Esophagus muscularis mucosa (tissue), 4 donors: ENCODE results near the gene UQCC2. TPM values are rescaled to one million over a fixed set of nuclear protein-coding genes. Genes with fewer than 3 reads are reported as not detected.

Experiments
- DNase-seq: peaks from one replicate; pipeline ENCODE4 v3.0.0-alpha.2; 2017; ENCODE audit errors: extremely low spot score
- H3K27ac ChIP-seq, 4 donors: fragments of 200-600 bp; sonication (generic); replicated peaks in 1 of 4; 1 replicate in 3 of 4; 2 replicates in 1 of 4; pipeline ENCODE4 v1.5.1; 2016 to 2019; ENCODE audit warnings: mild to moderate bottlenecking in 1 of 4
- H3K27me3 ChIP-seq, 4 donors: fragments of 200-600 bp; sonication (generic); one replicate each; pipeline versions ENCODE4 v1.5.1 to v1.6.0; 2016 to 2019
- H3K36me3 ChIP-seq, 4 donors: fragments of 200-600 bp; sonication (generic); one replicate each; pipeline ENCODE4 v1.5.1; 2016 to 2019
- H3K4me1 ChIP-seq, 4 donors: fragments of 200-600 bp; sonication (generic); one replicate each; pipeline ENCODE4 v1.5.1; 2016 to 2019
- H3K4me3 ChIP-seq, 4 donors: fragments of 200-600 bp; sonication (generic); 1 replicate in 2 of 4; 2 replicates in 2 of 4; pipeline ENCODE4 v1.5.1; 2016 to 2019; ENCODE audit warnings: mild to moderate bottlenecking in 4 of 4, moderate library complexity in 1 of 4
- H3K9me3 ChIP-seq, 4 donors: fragments of 200-600 bp; sonication (generic); 1 replicate in 3 of 4; 2 replicates in 1 of 4; pipeline ENCODE4 v1.5.1; 2016 to 2019
- EP300 ChIP-seq: sonication (generic); formaldehyde crosslinking; IDR thresholded peaks from one replicate; pipeline ENCODE4 v1.6.1; 2017; ENCODE audit warnings: antibody characterized with exemption
- POLR2A ChIP-seq: fragments of 450-650 bp; IDR thresholded peaks from one replicate; pipeline ENCODE4 v1.6.1; 2017; ENCODE audit warnings: antibody characterized with exemption, moderate library complexity, mild to moderate bottlenecking, low read depth
- POLR2AphosphoS5 ChIP-seq, 2 donors: sonication (generic); formaldehyde crosslinking; IDR thresholded peaks; one replicate each; pipeline ENCODE4 v1.6.1; 2017; ENCODE audit warnings: antibody characterized with exemption in 2 of 2
- WGBS: methylation state at CpG from one replicate; pipeline ENCODE4 v1.1.5; 2018; 5-methylcytosine and 5-hydroxymethylcytosine counted together
- intact Hi-C: fragments of 100-400 bp; cut with DNase I; formaldehyde crosslinking; loops from one replicate; pipeline ENCODE4 v1.15.1; 2023
- total RNA-seq, 4 donors: library from RNA; depleted of rRNA; stranded (reverse); fragments of >200 nt; gene quantifications; one replicate each; pipeline versions ENCODE4 v1.1.0 to v1.2.1, GENCODE V29; 2016
- TF ChIP-seq, protein P1 (sequence below), 3 experiments: fragments of 200-600 bp in 2 of 3; fragments of 450-650 bp in 1 of 3; sonication (generic) in 2 of 3; IDR thresholded peaks; one replicate each; pipeline ENCODE4 v1.5.1; 2017 to 2019; ENCODE audit warnings: antibody characterized with exemption in 3 of 3, mild to moderate bottlenecking in 2 of 3, moderate library complexity in 1 of 3

Gene UQCC2
- total RNA-seq, 4 donors from 2014 or later: 9.4 to 22.2 (median 14.7) TPM

DNA sequence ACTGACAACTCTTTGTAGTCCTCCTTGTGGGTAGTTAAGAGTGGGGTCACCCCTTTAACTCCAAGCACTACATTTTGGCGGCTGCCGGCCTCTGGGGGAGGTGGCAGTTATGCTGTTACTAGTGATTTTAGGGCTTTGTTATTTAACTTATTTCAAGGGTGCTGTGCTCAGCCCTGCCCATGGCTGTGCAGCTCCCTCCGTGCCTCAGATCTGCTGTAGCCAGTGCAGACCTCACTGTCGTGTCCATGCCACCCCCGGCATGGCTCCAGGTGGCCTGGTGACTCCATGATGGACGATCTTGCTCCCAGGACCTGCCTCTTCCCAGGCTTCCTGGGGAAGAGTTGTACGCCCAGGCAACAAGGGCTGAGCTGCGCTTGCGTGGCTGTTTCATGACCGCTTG is 15.4 kb downstream of the UQCC2 start:
- no peak for DNase-seq
- TF ChIP-seq POLR2A: no peak
- no peak for TF ChIP-seq POLR2AphosphoS5 (IDR thresholded peaks at IDR 0.05)
- no peak for TF ChIP-seq EP300
- TF ChIP-seq, protein P1, sequence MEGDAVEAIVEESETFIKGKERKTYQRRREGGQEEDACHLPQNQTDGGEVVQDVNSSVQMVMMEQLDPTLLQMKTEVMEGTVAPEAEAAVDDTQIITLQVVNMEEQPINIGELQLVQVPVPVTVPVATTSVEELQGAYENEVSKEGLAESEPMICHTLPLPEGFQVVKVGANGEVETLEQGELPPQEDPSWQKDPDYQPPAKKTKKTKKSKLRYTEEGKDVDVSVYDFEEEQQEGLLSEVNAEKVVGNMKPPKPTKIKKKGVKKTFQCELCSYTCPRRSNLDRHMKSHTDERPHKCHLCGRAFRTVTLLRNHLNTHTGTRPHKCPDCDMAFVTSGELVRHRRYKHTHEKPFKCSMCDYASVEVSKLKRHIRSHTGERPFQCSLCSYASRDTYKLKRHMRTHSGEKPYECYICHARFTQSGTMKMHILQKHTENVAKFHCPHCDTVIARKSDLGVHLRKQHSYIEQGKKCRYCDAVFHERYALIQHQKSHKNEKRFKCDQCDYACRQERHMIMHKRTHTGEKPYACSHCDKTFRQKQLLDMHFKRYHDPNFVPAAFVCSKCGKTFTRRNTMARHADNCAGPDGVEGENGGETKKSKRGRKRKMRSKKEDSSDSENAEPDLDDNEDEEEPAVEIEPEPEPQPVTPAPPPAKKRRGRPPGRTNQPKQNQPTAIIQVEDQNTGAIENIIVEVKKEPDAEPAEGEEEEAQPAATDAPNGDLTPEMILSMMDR (IDR thresholded peaks at IDR 0.05): no peak
- no peaks in the 10 kb centered on the region for H3K27me3 ChIP-seq
- no peaks in the 10 kb centered on the region for H3K9me3 ChIP-seq
- 91% methylated on average over 9 of the region's 10 CpGs for WGBS
- H3K27ac ChIP-seq: peak overlapping the region; percentile 45 to 60 (median 48)
- H3K36me3 ChIP-seq: peaks cover 13 to 82% (median 59%) of the 10 kb centered on the region in 4 donors
- no peak overlapping the region for H3K4me3 ChIP-seq
- H3K4me1 ChIP-seq: peaks cover 64 to 79% (median 72%) of the 10 kb centered on the region in 4 donors
- intact Hi-C loops: no loop called here

DNA sequence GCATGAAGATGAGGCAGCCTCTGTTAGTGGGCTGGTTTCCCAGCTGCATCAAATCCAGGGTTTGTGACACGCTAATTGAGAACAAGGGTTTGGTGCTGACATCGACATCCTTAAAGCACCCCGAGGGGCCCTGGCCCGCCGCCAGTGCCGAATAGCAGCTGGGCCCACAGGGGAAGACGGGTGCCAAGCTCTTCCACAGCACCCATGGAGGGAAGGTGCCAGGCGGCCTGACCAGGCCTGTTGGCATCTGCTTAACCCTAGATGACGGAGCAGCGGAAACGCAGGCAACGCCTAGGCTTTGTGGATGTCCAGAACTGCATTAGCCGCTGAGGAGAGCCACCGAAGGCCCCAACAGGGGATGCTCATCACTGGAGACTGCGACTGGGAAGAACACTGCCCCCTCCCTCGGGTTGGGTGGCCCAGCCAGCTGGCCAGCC is 16.0 kb downstream of the UQCC2 start:
- TF ChIP-seq POLR2AphosphoS5 (IDR thresholded peaks at IDR 0.05): no peak
- no peak for TF ChIP-seq POLR2A
- TF ChIP-seq, protein P1 (IDR thresholded peaks at IDR 0.05): no peak
- H3K27ac ChIP-seq: peak overlapping the region in 3 of 4 donors; percentile 41 to 60 (median 45)
- H3K36me3 ChIP-seq: peaks cover 13 to 87% (median 65%) of the 10 kb centered on the region in 4 donors
- intact Hi-C loops: no loop called here
- DNase-seq: no peak
- no peaks in the 10 kb centered on the region for H3K9me3 ChIP-seq
- H3K27me3 ChIP-seq: no peaks in the 10 kb centered on the region
- peaks cover 64 to 79% (median 71%) of the 10 kb centered on the region in 4 donors for H3K4me1 ChIP-seq
- H3K4me3 ChIP-seq: no peak overlapping the region
- WGBS: 74% methylated on average over 10 of the region's 16 CpGs

DNA sequence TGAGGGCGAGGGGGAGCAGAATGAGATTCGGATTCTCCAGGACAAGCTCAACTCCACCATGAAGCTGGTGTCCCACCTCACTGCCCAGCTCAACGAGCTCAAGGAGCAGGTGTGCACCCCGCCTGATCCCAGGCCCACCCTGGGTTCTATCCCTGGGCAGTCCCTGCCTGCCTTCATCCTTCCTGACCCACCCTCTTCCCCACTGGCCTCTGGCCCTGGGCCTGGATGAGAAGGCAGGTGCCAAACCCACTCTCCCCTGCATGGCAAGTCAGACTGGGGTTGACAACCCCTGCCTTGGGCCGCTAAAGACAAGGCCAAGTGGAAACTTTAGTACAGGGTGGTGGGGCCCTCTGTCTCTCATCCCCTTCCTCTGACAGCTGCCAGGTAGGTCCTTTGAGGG is 16.5 kb downstream of the UQCC2 start:
- H3K27ac ChIP-seq: peak overlapping the region in 3 of 4 donors; percentile 38 to 60 (median 41)
- no peaks in the 10 kb centered on the region for H3K9me3 ChIP-seq
- peaks cover 13 to 87% (median 70%) of the 10 kb centered on the region in 4 donors for H3K36me3 ChIP-seq
- WGBS: 100% methylated on average over 2 of the region's 5 CpGs
- DNase-seq: no peak
- H3K27me3 ChIP-seq: no peaks in the 10 kb centered on the region
- peaks cover 64 to 79% (median 69%) of the 10 kb centered on the region in 4 donors for H3K4me1 ChIP-seq
- TF ChIP-seq, protein P1 (IDR thresholded peaks at IDR 0.05): no peak
- TF ChIP-seq POLR2AphosphoS5 (IDR thresholded peaks at IDR 0.05) (no peak), EP300 (no peak), POLR2A (no peak)
- intact Hi-C loops: no loop called here
- H3K4me3 ChIP-seq: no peak overlapping the region

DNA sequence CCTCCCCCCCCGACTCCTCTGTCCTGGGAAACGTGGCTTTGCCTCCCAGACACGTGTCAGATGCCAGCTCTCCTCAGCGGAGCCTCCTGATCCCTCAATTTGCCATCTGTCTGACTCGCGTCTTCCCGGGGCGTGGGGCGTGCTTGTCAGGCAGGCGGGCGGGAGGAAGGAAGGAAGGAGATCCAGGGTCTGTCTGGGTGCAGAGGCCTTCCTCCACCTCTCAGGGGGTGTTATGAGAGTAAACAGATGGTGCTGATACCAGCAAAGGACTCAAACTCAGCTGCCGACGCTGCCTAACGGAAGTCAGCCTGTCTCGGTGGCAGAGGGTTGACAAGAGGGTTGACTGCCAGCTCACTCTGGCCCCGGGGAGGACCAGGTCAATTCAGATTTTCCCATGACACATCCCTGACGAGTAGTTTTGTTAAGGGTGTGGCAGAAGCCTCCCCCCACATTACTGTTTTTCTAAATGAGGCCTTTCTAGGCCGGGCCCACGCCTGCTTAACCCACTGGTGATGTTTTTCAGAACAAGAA is 17.0 kb downstream of the UQCC2 start:
- no peak for TF ChIP-seq EP300
- TF ChIP-seq, protein P1 (IDR thresholded peaks at IDR 0.05): no peak
- TF ChIP-seq POLR2AphosphoS5 (IDR thresholded peaks at IDR 0.05): no peak
- TF ChIP-seq POLR2A: no peak
- Histone ChIP-seq H3K27ac (peak overlapping the region in 3 of 4 donors; percentile 38 to 60 (median 41)), H3K36me3 (peaks cover 13 to 87% (median 73%) of the 10 kb centered on the region in 4 donors)

More for the DNA sequence above, 17.0 kb downstream of the UQCC2 start:
- WGBS: 64% methylated on average over 19 of the region's 19 CpGs
- Histone ChIP-seq H3K4me1 (peaks cover 64 to 76% (median 67%) of the 10 kb centered on the region in 4 donors), H3K27me3 (no peaks in the 10 kb centered on the region), H3K4me3 (no peak overlapping the region), H3K9me3 (no peaks in the 10 kb centered on the region)
- intact Hi-C loops: no loop called here
- no peak for DNase-seq
